Neural progenitor cell (in vitro differentiated cells): Measurements from ENCODE around the gene TSPAN2. TPM values are rescaled to one million over a fixed set of nuclear protein-coding genes. Genes with fewer than 3 reads are reported as not detected.

Experiments
- DNase-seq: peaks from one replicate; pipeline ENCODE4 v3.0.0-alpha.2; 2016; ENCODE audit warnings: low spot score
- H2AFZ ChIP-seq: fragments of 200-600 bp; sonication (generic); replicated peaks from 2 replicates; pipeline ENCODE4 v1.6.1; 2016; ENCODE audit warnings: antibody characterized with exemption
- H3F3A ChIP-seq: fragments of 200-600 bp; sonication (generic); 2 replicates; pipeline ENCODE4 v1.6.1; 2016; ENCODE audit warnings: antibody characterized with exemption, low read depth
- H3K27ac ChIP-seq: fragments of 200-600 bp; sonication (generic); 2 replicates; pipeline ENCODE4 v1.5.1; 2016; ENCODE audit warnings: mild to moderate bottlenecking
- H3K27me3 ChIP-seq: fragments of 200-600 bp; sonication (generic); 2 replicates; pipeline ENCODE4 v1.6.1; 2016; ENCODE audit warnings: mild to moderate bottlenecking, moderate library complexity
- H3K36me3 ChIP-seq: fragments of 200-600 bp; sonication (generic); 2 replicates; pipeline ENCODE4 v1.5.1; 2016
- H3K4me1 ChIP-seq: fragments of 200-600 bp; sonication (generic); 2 replicates; pipeline ENCODE4 v1.6.1; 2016; ENCODE audit warnings: mixed run types
- H3K4me2 ChIP-seq: fragments of 200-600 bp; sonication (generic); 2 replicates; pipeline ENCODE4 v1.6.1; 2016
- H3K4me3 ChIP-seq: fragments of 200-600 bp; sonication (generic); 2 replicates; pipeline ENCODE4 v1.5.1; 2016
- H3K79me2 ChIP-seq: fragments of 200-600 bp; sonication (generic); 2 replicates; pipeline ENCODE4 v1.6.1; 2016; ENCODE audit warnings: low read depth
- H3K9ac ChIP-seq: fragments of 200-600 bp; sonication (generic); 2 replicates; pipeline ENCODE4 v1.6.1; 2016
- H3K9me3 ChIP-seq: fragments of 200-600 bp; sonication (generic); 2 replicates; pipeline ENCODE4 v1.5.1; 2016; ENCODE audit warnings: low read depth
- H4K20me1 ChIP-seq: fragments of 200-600 bp; sonication (generic); 2 replicates; pipeline ENCODE4 v1.6.1; 2016; ENCODE audit warnings: low read depth
- H3K27ac Mint-ChIP-seq: 3 replicates; pipeline ENCODE4 v1.8.0; 2021; ENCODE audit warnings: mixed read lengths
- H3K27me3 Mint-ChIP-seq: 2 replicates; pipeline ENCODE4 v1.8.0; 2022; ENCODE audit warnings: low read depth, mild to moderate bottlenecking, inconsistent platforms, moderate library complexity, mixed read lengths; ENCODE audit not compliant: insufficient read depth
- H3K36me3 Mint-ChIP-seq: 3 replicates; pipeline ENCODE4 v1.8.0; 2021; ENCODE audit warnings: mixed read lengths
- H3K4me1 Mint-ChIP-seq: 3 replicates; pipeline ENCODE4 v1.8.0; 2021; ENCODE audit warnings: mixed read lengths
- H3K4me3 Mint-ChIP-seq: 3 replicates; pipeline ENCODE4 v1.8.0; 2021; ENCODE audit warnings: mild to moderate bottlenecking, moderate library complexity, mixed read lengths
- H3K9me3 Mint-ChIP-seq: 3 replicates; pipeline ENCODE4 v1.8.0; 2020; ENCODE audit warnings: mixed read lengths
- CTCF ChIP-seq: fragments of 200-600 bp; sonication (generic); IDR thresholded peaks from 2 replicates; pipeline ENCODE4 v1.5.1; 2017; ENCODE audit warnings: antibody characterized with exemption, mild to moderate bottlenecking
- EZH2 ChIP-seq: fragments of 200-600 bp; sonication (generic); IDR thresholded peaks from 2 replicates; pipeline ENCODE4 v1.6.1; 2017; ENCODE audit warnings: antibody characterized with exemption, mild to moderate bottlenecking, moderate library complexity
- EZH2phosphoT487 ChIP-seq: fragments of 200-600 bp; sonication (generic); IDR thresholded peaks from 2 replicates; pipeline ENCODE4 v1.6.1; 2017; ENCODE audit warnings: antibody characterized with exemption
- total RNA-seq: library from RNA; depleted of rRNA; stranded (reverse); fragments of >200 nt; gene quantifications from 2 replicates; pipeline ENCODE4 v1.2.3, GENCODE V29; 2015; ENCODE audit warnings: low replicate concordance

The TSPAN2 gene
- total RNA-seq, 1 donor from 2014 or later = 19.7 TPM

GRCh38 chr1:115057661-115058254 lies 31.5 kb downstream of the TSPAN2 start:
- H3F3A ChIP-seq = peaks cover 17% of the 10 kb centered on the region
- Mint-ChIP-seq H3K27me3 (no peaks in the 10 kb centered on the region), H3K4me1 (peaks cover 6% of the 10 kb centered on the region), H3K4me3 (no peak overlapping the region), H3K27ac (no peak overlapping the region), H3K36me3 (no peaks in the 10 kb centered on the region), H3K9me3 (no peaks in the 10 kb centered on the region)
- no peak for DNase-seq
- H3K4me3 ChIP-seq = no peak overlapping the region
- TF ChIP-seq EZH2phosphoT487 (no peak), EZH2 (no peak)
- no peaks in the 10 kb centered on the region for H3K27me3 ChIP-seq
- no peak overlapping the region for H2AFZ ChIP-seq
- no peaks in the 10 kb centered on the region for H4K20me1 ChIP-seq
- H3K9ac ChIP-seq = no peak overlapping the region
- H3K36me3 ChIP-seq = no peaks in the 10 kb centered on the region
- H3K4me1 ChIP-seq = peaks cover 34% of the 10 kb centered on the region
- no peaks in the 10 kb centered on the region for H3K79me2 ChIP-seq
- peak overlapping the region; percentile 10 for H3K27ac ChIP-seq
- H3K4me2 ChIP-seq = peak overlapping the region; percentile 55
- H3K9me3 ChIP-seq = no peaks in the 10 kb centered on the region

- Mint-ChIP-seq H3K27ac (no peak overlapping the region), H3K9me3 (no peaks in the 10 kb centered on the region), H3K4me3 (no peak overlapping the region), H3K4me1 (peaks cover 6% of the 10 kb centered on the region), H3K27me3 (no peaks in the 10 kb centered on the region), H3K36me3 (no peaks in the 10 kb centered on the region)
- Histone ChIP-seq H3K9me3 (no peaks in the 10 kb centered on the region), H3K9ac (no peak overlapping the region), H3K27me3 (no peaks in the 10 kb centered on the region), H3F3A (peaks cover 17% of the 10 kb centered on the region), H4K20me1 (no peaks in the 10 kb centered on the region), H3K36me3 (no peaks in the 10 kb centered on the region), H3K27ac (peak overlapping the region; percentile 31), H3K79me2 (no peaks in the 10 kb centered on the region), H3K4me2 (peak overlapping the region; percentile 55), H3K4me1 (peaks cover 34% of the 10 kb centered on the region), H2AFZ (no peak overlapping the region), H3K4me3 (peak overlapping the region; percentile 15)
- TF ChIP-seq CTCF = no peak
- TF ChIP-seq EZH2phosphoT487 = no peak
- TF ChIP-seq EZH2 = no peak
- DNase-seq = peak; percentile 89
These were observed 32.9 kb downstream of the TSPAN2 start for GRCh38 chr1:115056395-115056798.

GRCh38 chr1:115052454-115053083 lies 36.7 kb downstream of the TSPAN2 start:
- H3K9ac ChIP-seq = no peak overlapping the region
- no peaks in the 10 kb centered on the region for H3K36me3 ChIP-seq
- H3K4me3 Mint-ChIP-seq = no peak overlapping the region
- no peak overlapping the region for H3K27ac Mint-ChIP-seq
- no peak overlapping the region for H3K4me2 ChIP-seq
- no peaks in the 10 kb centered on the region for H4K20me1 ChIP-seq
- peaks cover 6% of the 10 kb centered on the region for H3K4me1 Mint-ChIP-seq
- no peaks in the 10 kb centered on the region for H3K79me2 ChIP-seq
- H3F3A ChIP-seq = peaks cover 15% of the 10 kb centered on the region
- no peaks in the 10 kb centered on the region for H3K9me3 Mint-ChIP-seq
- H2AFZ ChIP-seq = no peak overlapping the region
- H3K4me1 ChIP-seq = peaks cover 25% of the 10 kb centered on the region
- H3K27me3 ChIP-seq = no peaks in the 10 kb centered on the region
- H3K27me3 Mint-ChIP-seq = no peaks in the 10 kb centered on the region
- no peak for TF ChIP-seq EZH2phosphoT487
- peak; percentile 91 for TF ChIP-seq CTCF
- H3K36me3 Mint-ChIP-seq = no peaks in the 10 kb centered on the region
- H3K27ac ChIP-seq = no peak overlapping the region
- H3K9me3 ChIP-seq = no peaks in the 10 kb centered on the region
- no peak overlapping the region for H3K4me3 ChIP-seq
- DNase-seq = peak; percentile 80

GRCh38 chr1:115051850-115052249 lies 37.5 kb downstream of the TSPAN2 start:
- H3K27me3 ChIP-seq = no peaks in the 10 kb centered on the region
- TF ChIP-seq EZH2phosphoT487 (no peak), EZH2 (no peak), CTCF (no peak)
- Mint-ChIP-seq H3K4me3 (no peak overlapping the region), H3K4me1 (peaks cover 6% of the 10 kb centered on the region), H3K36me3 (no peaks in the 10 kb centered on the region), H3K27me3 (no peaks in the 10 kb centered on the region), H3K9me3 (no peaks in the 10 kb centered on the region), H3K27ac (no peak overlapping the region)
- H3K9me3 ChIP-seq = no peaks in the 10 kb centered on the region
- no peak overlapping the region for H2AFZ ChIP-seq
- no peak overlapping the region for H3K27ac ChIP-seq
- peaks cover 8% of the 10 kb centered on the region for H3F3A ChIP-seq
- no peaks in the 10 kb centered on the region for H3K36me3 ChIP-seq
- H3K4me2 ChIP-seq = no peak overlapping the region
- no peaks in the 10 kb centered on the region for H3K79me2 ChIP-seq
- H3K4me3 ChIP-seq = no peak overlapping the region
- H3K9ac ChIP-seq = no peak overlapping the region
- DNase-seq = no peak
- no peaks in the 10 kb centered on the region for H4K20me1 ChIP-seq
- H3K4me1 ChIP-seq = peaks cover 18% of the 10 kb centered on the region
